DOHH2 (cell line): ENCODE measurements around the gene GDF2.

Source experiments
- H3F3A ChIP-seq: fragments of 200-600 bp; sonication (generic), shearing (Covaris generic); 2 replicates; pipeline ENCODE4 v1.6.0; 2016; ENCODE audit warnings: antibody characterized with exemption, mild to moderate bottlenecking; ENCODE audit not compliant: control insufficient read depth, insufficient read depth
- H3K27ac ChIP-seq: fragments of 200-600 bp; sonication (generic); 2 replicates; pipeline ENCODE4 v1.5.1; 2014; ENCODE audit warnings: low read depth, mild to moderate bottlenecking, low read length, moderate library complexity
- H3K27me3 ChIP-seq: fragments of 200-600 bp; sonication (generic); 2 replicates; pipeline ENCODE4 v1.6.1; 2014; ENCODE audit warnings: mild to moderate bottlenecking, low read length, mixed read lengths; ENCODE audit not compliant: control insufficient read depth
- H3K36me3 ChIP-seq: fragments of 200-600 bp; sonication (generic); 2 replicates; pipeline ENCODE4 v1.6.1; 2014; ENCODE audit warnings: mild to moderate bottlenecking, low read length, moderate library complexity, mixed read lengths; ENCODE audit not compliant: control insufficient read depth
- H3K4me1 ChIP-seq: fragments of 200-600 bp; sonication (generic); 2 replicates; pipeline ENCODE4 v1.6.1; 2014; ENCODE audit warnings: mild to moderate bottlenecking, low read length, mixed read lengths; ENCODE audit not compliant: control insufficient read depth
- H3K4me2 ChIP-seq: fragments of 200-600 bp; sonication (generic); 2 replicates; pipeline ENCODE4 v1.6.0; 2014; ENCODE audit warnings: mild to moderate bottlenecking, low read length, moderate library complexity
- H3K4me3 ChIP-seq: fragments of 200-600 bp; sonication (generic); 2 replicates; pipeline ENCODE4 v1.5.1; 2014; ENCODE audit warnings: mild to moderate bottlenecking, low read length, mixed read lengths
- H3K79me2 ChIP-seq: fragments of 200-600 bp; sonication (generic); 2 replicates; pipeline ENCODE4 v1.6.1; 2014; ENCODE audit warnings: mild to moderate bottlenecking, low read length, mixed read lengths; ENCODE audit not compliant: control insufficient read depth
- H3K9me2 ChIP-seq: fragments of 200-600 bp; sonication (generic); replicated peaks from 2 replicates; pipeline ENCODE4 v1.6.1; 2014; ENCODE audit warnings: mild to moderate bottlenecking, low read length, mixed read lengths; ENCODE audit not compliant: control insufficient read depth
- H3K9me3 ChIP-seq: fragments of 200-600 bp; sonication (generic); 2 replicates; pipeline ENCODE4 v1.6.1; 2014; ENCODE audit warnings: antibody characterized with exemption, low read length, mixed read lengths; ENCODE audit not compliant: control insufficient read depth, insufficient read depth
- H4K20me1 ChIP-seq: fragments of 200-600 bp; sonication (generic); 2 replicates; pipeline ENCODE4 v1.6.0; 2014; ENCODE audit warnings: low read depth, mild to moderate bottlenecking, antibody characterized with exemption, low read length, moderate library complexity; ENCODE audit not compliant: control insufficient read depth, insufficient read depth
- CTCF ChIP-seq: fragments of 200-600 bp; sonication (generic); IDR thresholded peaks from one replicate; pipeline ENCODE4 v1.5.1; 2014; ENCODE audit warnings: antibody characterized with exemption, mild to moderate bottlenecking, low read depth, low read length; ENCODE audit not compliant: poor library complexity, severe bottlenecking
- EZH2phosphoT487 ChIP-seq: fragments of 200-600 bp; sonication (generic); IDR thresholded peaks from 2 replicates; pipeline ENCODE4 v1.6.1; 2017; ENCODE audit warnings: borderline replicate concordance, mild to moderate bottlenecking, antibody characterized with exemption, low read length, moderate library complexity, mixed read lengths

The GDF2 gene

GRCh38 chr10:47369251-47369894 is 47.1 kb downstream of the GDF2 start:
- Histone ChIP-seq H3K4me3 (no peak overlapping the region), H3K4me2 (no peak overlapping the region), H3K9me3 (no peaks in the 10 kb centered on the region), H3K36me3 (no peaks in the 10 kb centered on the region), H4K20me1 (no peaks in the 10 kb centered on the region), H3K9me2 (no peaks in the 10 kb centered on the region), H3K4me1 (no peaks in the 10 kb centered on the region), H3F3A (no peaks in the 10 kb centered on the region), H3K79me2 (no peaks in the 10 kb centered on the region), H3K27me3 (no peaks in the 10 kb centered on the region), H3K27ac (no peak overlapping the region)
- TF ChIP-seq CTCF (no peak), EZH2phosphoT487 (no peak)

GRCh38 chr10:47370015-47370767 is 47.9 kb downstream of the GDF2 start:
- Histone ChIP-seq H3K4me2 (no peak overlapping the region), H3F3A (no peaks in the 10 kb centered on the region)

GRCh38 chr10:47370878-47371277 is 48.6 kb downstream of the GDF2 start:
- Histone ChIP-seq H3K4me3 (no peak overlapping the region), H3K4me2 (no peak overlapping the region), H3K36me3 (no peaks in the 10 kb centered on the region), H3K9me2 (no peaks in the 10 kb centered on the region), H4K20me1 (no peaks in the 10 kb centered on the region), H3K9me3 (no peaks in the 10 kb centered on the region), H3K79me2 (no peaks in the 10 kb centered on the region), H3K27me3 (no peaks in the 10 kb centered on the region), H3K27ac (no peak overlapping the region), H3F3A (no peaks in the 10 kb centered on the region), H3K4me1 (no peaks in the 10 kb centered on the region)
- TF ChIP-seq CTCF (no peak), EZH2phosphoT487 (no peak)

More at GRCh38 chr10:47370015-47370767, 47.9 kb downstream of the GDF2 start:
- no peak for TF ChIP-seq EZH2phosphoT487
- TF ChIP-seq CTCF = no peak
- H4K20me1 ChIP-seq = no peaks in the 10 kb centered on the region
- no peak overlapping the region for H3K4me3 ChIP-seq
- H3K36me3 ChIP-seq = no peaks in the 10 kb centered on the region
- H3K9me3 ChIP-seq = no peaks in the 10 kb centered on the region
- H3K27ac ChIP-seq = no peak overlapping the region
- no peaks in the 10 kb centered on the region for H3K79me2 ChIP-seq
- H3K9me2 ChIP-seq = no peaks in the 10 kb centered on the region
- no peaks in the 10 kb centered on the region for H3K27me3 ChIP-seq
- no peaks in the 10 kb centered on the region for H3K4me1 ChIP-seq
